ENCODE measurements around the gene ACACA.

DNA sequence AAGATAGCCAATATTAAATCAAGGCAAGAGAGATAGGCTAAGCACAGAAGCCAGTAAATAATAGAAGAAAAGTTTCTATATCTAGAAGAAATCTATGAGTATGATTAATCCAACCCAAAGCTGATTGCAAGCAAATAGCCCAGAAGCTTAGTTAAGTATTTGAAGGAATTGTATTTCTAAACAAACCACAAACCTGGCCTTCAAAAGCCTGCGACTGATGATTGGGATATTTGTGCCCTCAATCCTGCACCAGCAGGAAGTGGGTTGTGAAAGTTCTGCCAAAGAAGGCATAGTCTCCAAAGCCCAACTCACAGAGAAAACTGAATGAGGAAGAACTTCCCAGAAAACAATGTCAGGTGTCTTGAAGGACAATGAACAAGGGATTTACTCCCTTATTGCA, 145.3 kb downstream of the ACACA start:
- TF ChIP-seq, protein P1, sequence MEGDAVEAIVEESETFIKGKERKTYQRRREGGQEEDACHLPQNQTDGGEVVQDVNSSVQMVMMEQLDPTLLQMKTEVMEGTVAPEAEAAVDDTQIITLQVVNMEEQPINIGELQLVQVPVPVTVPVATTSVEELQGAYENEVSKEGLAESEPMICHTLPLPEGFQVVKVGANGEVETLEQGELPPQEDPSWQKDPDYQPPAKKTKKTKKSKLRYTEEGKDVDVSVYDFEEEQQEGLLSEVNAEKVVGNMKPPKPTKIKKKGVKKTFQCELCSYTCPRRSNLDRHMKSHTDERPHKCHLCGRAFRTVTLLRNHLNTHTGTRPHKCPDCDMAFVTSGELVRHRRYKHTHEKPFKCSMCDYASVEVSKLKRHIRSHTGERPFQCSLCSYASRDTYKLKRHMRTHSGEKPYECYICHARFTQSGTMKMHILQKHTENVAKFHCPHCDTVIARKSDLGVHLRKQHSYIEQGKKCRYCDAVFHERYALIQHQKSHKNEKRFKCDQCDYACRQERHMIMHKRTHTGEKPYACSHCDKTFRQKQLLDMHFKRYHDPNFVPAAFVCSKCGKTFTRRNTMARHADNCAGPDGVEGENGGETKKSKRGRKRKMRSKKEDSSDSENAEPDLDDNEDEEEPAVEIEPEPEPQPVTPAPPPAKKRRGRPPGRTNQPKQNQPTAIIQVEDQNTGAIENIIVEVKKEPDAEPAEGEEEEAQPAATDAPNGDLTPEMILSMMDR (IDR thresholded peaks at IDR 0.05): no peak
- no peak for TF ChIP-seq POLR2A (IDR thresholded peaks at IDR 0.05)

All from ovary (tissue), 3 donors.